Ishikawa (cell line): ENCODE results near the gene ATP11A.

ENCODE experiments used
- CEBPB ChIP-seq: IDR thresholded peaks from 2 replicates; pipeline ENCODE4 v1.6.1; 2012
- CREB1 ChIP-seq: IDR thresholded peaks from 2 replicates; pipeline ENCODE4 v1.6.1; 2012; ENCODE audit warnings: low read depth
- EGR1 ChIP-seq: IDR thresholded peaks from 2 replicates; pipeline ENCODE4 v1.6.1; 2012
- EP300 ChIP-seq: IDR thresholded peaks from 2 replicates; pipeline ENCODE4 v1.6.1; 2012; ENCODE audit warnings: borderline replicate concordance
- FOXM1 ChIP-seq: IDR thresholded peaks from 2 replicates; pipeline ENCODE4 v1.6.1; 2012; ENCODE audit warnings: low read depth, borderline replicate concordance
- NFIC ChIP-seq: IDR thresholded peaks from 2 replicates; pipeline ENCODE4 v1.6.1; 2012
- RAD21 ChIP-seq: IDR thresholded peaks from 2 replicates; pipeline ENCODE4 v1.6.1; 2012; ENCODE audit warnings: low read depth
- TAF1 ChIP-seq: IDR thresholded peaks from 2 replicates; pipeline ENCODE4 v1.6.1; 2012; ENCODE audit warnings: low read depth, mild to moderate bottlenecking
- TCF12 ChIP-seq: IDR thresholded peaks from 2 replicates; pipeline ENCODE4 v1.6.1; 2012; ENCODE audit warnings: low read depth
- TEAD4 ChIP-seq: IDR thresholded peaks from 2 replicates; pipeline ENCODE4 v1.6.1; 2012
- YY1 ChIP-seq: IDR thresholded peaks from 2 replicates; pipeline ENCODE4 v1.6.1; 2012; ENCODE audit warnings: low read depth
- ZBTB7A ChIP-seq: IDR thresholded peaks from 2 replicates; pipeline ENCODE4 v1.6.1; 2012; ENCODE audit warnings: low read depth
- TF ChIP-seq, protein P1 (sequence below): IDR thresholded peaks from 2 replicates; pipeline ENCODE4 v1.6.1; 2012
- TF ChIP-seq, protein P2 (sequence below): IDR thresholded peaks from 2 replicates; pipeline ENCODE4 v1.6.1; 2012; ENCODE audit warnings: low read depth, mild to moderate bottlenecking
- TF ChIP-seq, protein P3 (sequence below): IDR thresholded peaks from 2 replicates; pipeline ENCODE4 v1.6.1; 2012

The ATP11A gene

DNA sequence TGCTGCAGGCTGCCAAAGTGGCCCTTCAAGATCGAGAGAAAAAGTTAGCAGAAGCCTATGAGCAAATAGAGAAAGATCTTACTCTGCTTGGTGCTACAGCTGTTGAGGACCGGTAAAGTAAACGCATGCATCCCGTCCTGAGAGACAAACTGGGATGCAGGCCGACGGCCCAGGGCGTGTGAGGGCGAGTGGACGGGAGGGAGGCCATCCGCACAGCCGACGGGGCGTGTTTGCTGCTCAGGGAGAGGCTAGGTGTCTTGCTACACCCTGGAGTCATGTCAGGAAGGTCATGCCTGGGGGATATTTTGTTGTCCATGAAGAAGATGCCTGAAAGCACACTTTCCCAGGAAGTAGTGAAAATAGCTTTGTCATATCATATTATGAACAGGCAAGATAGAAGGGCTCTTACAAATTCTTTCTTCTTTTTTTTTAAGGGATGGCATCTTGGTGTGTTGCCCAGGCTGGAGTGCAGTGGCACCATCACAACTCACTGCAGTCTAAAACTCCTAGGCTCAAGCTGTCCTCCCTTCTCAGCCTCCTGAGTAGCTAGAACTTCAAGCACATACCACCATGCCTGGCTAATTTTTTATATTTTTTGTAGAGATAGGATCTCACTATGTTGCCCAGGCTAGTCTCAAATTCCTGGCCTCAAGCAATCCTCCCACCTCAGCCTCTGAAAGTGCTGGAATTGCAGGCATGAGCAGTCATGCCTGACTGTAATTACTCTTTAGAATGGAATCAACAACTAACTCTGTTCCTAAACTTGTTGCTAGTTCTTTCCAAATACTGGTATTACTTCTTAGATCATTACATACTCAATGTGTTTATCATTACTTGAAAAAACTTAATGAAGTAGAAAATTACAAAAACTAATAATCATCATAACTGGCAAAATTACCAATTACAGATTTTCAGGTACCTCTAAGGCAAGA, 161.5 kb downstream of the ATP11A start:
- no peak for TF ChIP-seq NFIC
- no peak for TF ChIP-seq TCF12
- TF ChIP-seq EGR1, result no peak
- TF ChIP-seq EP300, result no peak
- TF ChIP-seq RAD21, result no peak
- TF ChIP-seq TEAD4, result no peak
- TF ChIP-seq, protein P1, sequence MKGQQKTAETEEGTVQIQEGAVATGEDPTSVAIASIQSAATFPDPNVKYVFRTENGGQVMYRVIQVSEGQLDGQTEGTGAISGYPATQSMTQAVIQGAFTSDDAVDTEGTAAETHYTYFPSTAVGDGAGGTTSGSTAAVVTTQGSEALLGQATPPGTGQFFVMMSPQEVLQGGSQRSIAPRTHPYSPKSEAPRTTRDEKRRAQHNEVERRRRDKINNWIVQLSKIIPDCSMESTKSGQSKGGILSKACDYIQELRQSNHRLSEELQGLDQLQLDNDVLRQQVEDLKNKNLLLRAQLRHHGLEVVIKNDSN, result no peak
- TF ChIP-seq CEBPB, result no peak
- TF ChIP-seq FOXM1, result no peak
- no peak for TF ChIP-seq ZBTB7A

DNA sequence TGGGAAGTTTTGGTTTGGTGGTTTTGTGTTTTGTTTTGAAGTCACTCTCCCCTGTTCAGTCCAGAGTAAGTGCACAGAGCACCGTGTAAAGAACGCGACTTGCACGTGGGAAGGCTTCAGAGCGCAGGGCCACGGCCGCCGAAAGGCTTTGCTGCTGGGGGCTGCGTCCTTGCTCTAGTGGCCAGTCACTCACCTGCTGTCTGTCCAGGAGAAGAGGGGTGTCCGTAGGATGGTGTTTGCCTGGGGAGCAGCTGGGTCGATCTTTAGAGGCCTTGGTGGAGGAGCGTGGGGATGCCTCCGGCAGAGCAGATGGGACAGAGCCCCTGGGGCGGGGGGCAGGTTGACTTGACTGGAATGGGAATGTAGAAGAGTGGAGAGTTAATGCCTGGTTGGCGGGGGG, 162.6 kb downstream of the ATP11A start:
- no peak for TF ChIP-seq EP300
- TF ChIP-seq, protein P2, sequence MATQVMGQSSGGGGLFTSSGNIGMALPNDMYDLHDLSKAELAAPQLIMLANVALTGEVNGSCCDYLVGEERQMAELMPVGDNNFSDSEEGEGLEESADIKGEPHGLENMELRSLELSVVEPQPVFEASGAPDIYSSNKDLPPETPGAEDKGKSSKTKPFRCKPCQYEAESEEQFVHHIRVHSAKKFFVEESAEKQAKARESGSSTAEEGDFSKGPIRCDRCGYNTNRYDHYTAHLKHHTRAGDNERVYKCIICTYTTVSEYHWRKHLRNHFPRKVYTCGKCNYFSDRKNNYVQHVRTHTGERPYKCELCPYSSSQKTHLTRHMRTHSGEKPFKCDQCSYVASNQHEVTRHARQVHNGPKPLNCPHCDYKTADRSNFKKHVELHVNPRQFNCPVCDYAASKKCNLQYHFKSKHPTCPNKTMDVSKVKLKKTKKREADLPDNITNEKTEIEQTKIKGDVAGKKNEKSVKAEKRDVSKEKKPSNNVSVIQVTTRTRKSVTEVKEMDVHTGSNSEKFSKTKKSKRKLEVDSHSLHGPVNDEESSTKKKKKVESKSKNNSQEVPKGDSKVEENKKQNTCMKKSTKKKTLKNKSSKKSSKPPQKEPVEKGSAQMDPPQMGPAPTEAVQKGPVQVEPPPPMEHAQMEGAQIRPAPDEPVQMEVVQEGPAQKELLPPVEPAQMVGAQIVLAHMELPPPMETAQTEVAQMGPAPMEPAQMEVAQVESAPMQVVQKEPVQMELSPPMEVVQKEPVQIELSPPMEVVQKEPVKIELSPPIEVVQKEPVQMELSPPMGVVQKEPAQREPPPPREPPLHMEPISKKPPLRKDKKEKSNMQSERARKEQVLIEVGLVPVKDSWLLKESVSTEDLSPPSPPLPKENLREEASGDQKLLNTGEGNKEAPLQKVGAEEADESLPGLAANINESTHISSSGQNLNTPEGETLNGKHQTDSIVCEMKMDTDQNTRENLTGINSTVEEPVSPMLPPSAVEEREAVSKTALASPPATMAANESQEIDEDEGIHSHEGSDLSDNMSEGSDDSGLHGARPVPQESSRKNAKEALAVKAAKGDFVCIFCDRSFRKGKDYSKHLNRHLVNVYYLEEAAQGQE, result no peak

DNA sequence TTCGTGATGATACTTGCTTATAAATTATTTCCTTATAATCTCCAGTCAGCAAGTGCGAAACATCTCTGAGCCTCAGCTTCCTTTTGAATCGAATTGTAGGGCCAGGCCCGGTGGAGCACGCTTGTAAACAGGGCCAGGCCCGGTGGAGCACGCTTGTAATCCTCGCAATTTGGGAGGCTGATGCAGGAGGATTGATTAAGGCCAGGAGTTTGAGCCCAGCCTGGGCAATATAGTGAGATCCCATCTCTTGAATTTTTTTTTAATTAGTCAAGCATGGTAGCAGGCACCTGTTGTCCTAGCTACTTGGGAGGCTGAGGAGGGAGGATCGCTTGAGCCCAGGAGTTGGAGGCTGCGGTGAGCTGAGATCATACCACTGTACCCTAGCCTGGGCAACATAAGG, 163.0 kb downstream of the ATP11A start:
- TF ChIP-seq, protein P3, sequence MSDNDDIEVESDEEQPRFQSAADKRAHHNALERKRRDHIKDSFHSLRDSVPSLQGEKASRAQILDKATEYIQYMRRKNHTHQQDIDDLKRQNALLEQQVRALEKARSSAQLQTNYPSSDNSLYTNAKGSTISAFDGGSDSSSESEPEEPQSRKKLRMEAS, result no peak

DNA sequence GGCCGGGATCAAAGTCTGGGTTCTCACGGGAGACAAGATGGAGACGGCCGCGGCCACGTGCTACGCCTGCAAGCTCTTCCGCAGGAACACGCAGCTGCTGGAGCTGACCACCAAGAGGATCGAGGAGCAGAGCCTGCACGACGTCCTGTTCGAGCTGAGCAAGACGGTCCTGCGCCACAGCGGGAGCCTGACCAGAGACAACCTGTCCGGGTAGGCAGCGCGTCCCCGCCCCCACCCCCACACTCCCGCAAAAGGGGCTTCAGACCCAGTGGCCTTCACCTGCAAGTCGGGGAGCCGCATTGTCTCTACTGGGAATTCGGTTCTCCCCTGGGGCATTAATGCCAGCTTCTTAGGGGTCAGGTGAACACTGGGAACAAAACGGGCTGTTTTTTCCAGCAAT, 164.5 kb downstream of the ATP11A start:
- TF ChIP-seq CREB1, result no peak
- no peak for TF ChIP-seq EGR1
- no peak for TF ChIP-seq EP300
- TF ChIP-seq, protein P2, result no peak
- TF ChIP-seq CEBPB, result no peak
- TF ChIP-seq FOXM1, result no peak
- TF ChIP-seq ZBTB7A, result no peak
- no peak for TF ChIP-seq TEAD4
- TF ChIP-seq, protein P1, result no peak
- TF ChIP-seq NFIC, result no peak
- TF ChIP-seq, protein P3, result no peak
- TF ChIP-seq TCF12, result no peak
- no peak for TF ChIP-seq RAD21
- no peak for TF ChIP-seq YY1
- TF ChIP-seq TAF1, result no peak

DNA sequence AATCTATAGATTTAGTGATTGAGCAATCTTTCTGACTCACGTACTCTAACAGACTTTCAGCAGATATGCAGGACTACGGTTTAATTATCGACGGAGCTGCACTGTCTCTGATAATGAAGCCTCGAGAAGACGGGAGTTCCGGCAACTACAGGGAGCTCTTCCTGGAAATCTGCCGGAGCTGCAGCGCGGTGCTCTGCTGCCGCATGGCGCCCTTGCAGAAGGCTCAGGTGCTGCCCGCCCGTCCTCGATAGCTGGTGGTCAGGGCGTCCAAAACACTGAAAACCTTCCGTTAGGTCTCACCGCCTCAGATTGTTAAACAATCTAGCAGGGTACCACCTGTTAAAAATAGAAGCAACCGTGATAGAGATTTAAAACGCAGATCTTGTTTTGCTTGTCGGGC, 166.0 kb downstream of the ATP11A start:
- TF ChIP-seq YY1, result no peak
- TF ChIP-seq, protein P2, result no peak
- no peak for TF ChIP-seq FOXM1
- no peak for TF ChIP-seq TAF1
- TF ChIP-seq TEAD4, result no peak
- TF ChIP-seq EP300, result no peak
- no peak for TF ChIP-seq NFIC
- no peak for TF ChIP-seq EGR1
- no peak for TF ChIP-seq RAD21
- TF ChIP-seq ZBTB7A, result no peak
- no peak for TF ChIP-seq TCF12
